DND-41 (cell line): ENCODE data around the gene ACAD11.
"Not testable (repeated sequence)": the region's sequence is repeated elsewhere in the genome, so short reads cannot be mapped to it uniquely, and the experiment has no call there.

Experiments
- ATAC-seq: fragments of 200-7000 bp; cut with Tn5 transposase; 3 replicates; pipeline ENCODE4 v1.9.1; 2021; ENCODE audit warnings: low read depth; ENCODE audit not compliant: insufficient read depth
- DNase-seq: peaks from one replicate; pipeline ENCODE4 v3.0.0-alpha.2; 2020
- H2AFZ ChIP-seq: 2 replicates; pipeline ENCODE4 v1.6.0; 2012; ENCODE audit warnings: low read depth, low read length
- H3K27ac ChIP-seq: 2 replicates; pipeline ENCODE4 v1.5.1; 2012; ENCODE audit warnings: low read length, inconsistent platforms
- H3K27me3 ChIP-seq: fragments of 200-600 bp; sonication (generic); 2 replicates; pipeline ENCODE4 v1.6.0; 2012; ENCODE audit warnings: low read length, mild to moderate bottlenecking, inconsistent platforms; ENCODE audit not compliant: insufficient read depth, poor library complexity
- H3K36me3 ChIP-seq: 2 replicates; pipeline ENCODE4 v1.5.1; 2012; ENCODE audit warnings: low read length, inconsistent platforms; ENCODE audit not compliant: insufficient read depth
- H3K4me1 ChIP-seq: 2 replicates; pipeline ENCODE4 v1.5.1; 2012; ENCODE audit warnings: mild to moderate bottlenecking, low read length; ENCODE audit not compliant: insufficient read depth
- H3K4me2 ChIP-seq: 2 replicates; pipeline ENCODE4 v1.6.0; 2012; ENCODE audit warnings: mild to moderate bottlenecking, moderate library complexity, low read length, inconsistent platforms; ENCODE audit not compliant: insufficient read depth
- H3K4me3 ChIP-seq, 2 experiments: fragments of 200-600 bp in 1 of 2; shearing (Covaris generic) in 1 of 2; 2 replicates each; pipeline ENCODE4 v1.5.1; 2012 to 2016; ENCODE audit warnings: inconsistent platforms in 2 of 2, low read length in 2 of 2, mild to moderate bottlenecking in 2 of 2, low read depth in 1 of 2, moderate library complexity in 1 of 2
- H3K79me2 ChIP-seq: 2 replicates; pipeline ENCODE4 v1.6.0; 2012; ENCODE audit warnings: low read length, inconsistent platforms; ENCODE audit not compliant: insufficient read depth
- H3K9ac ChIP-seq: 2 replicates; pipeline ENCODE4 v1.6.0; 2012; ENCODE audit warnings: low read depth, mild to moderate bottlenecking, inconsistent platforms, low read length, moderate library complexity
- H3K9me3 ChIP-seq: 2 replicates; pipeline ENCODE4 v1.5.1; 2012; ENCODE audit warnings: low read length, moderate library complexity, mild to moderate bottlenecking, inconsistent platforms; ENCODE audit not compliant: insufficient read depth, severe bottlenecking
- H4K20me1 ChIP-seq: 2 replicates; pipeline ENCODE4 v1.6.0; 2012; ENCODE audit warnings: low read length; ENCODE audit not compliant: insufficient read depth
- EZH2 ChIP-seq: IDR thresholded peaks from 3 replicates; pipeline ENCODE4 v1.6.1; 2012; ENCODE audit warnings: borderline replicate concordance, low read depth, mild to moderate bottlenecking, moderate library complexity, low read length, inconsistent platforms; ENCODE audit not compliant: severe bottlenecking
- TF ChIP-seq, protein P1 (sequence below): IDR thresholded peaks from 2 replicates; pipeline ENCODE4 v1.5.1; 2012; ENCODE audit warnings: borderline replicate concordance, low read length, moderate library complexity, mild to moderate bottlenecking; ENCODE audit not compliant: poor library complexity, severe bottlenecking; ENCODE audit errors: extremely low read depth

ACAD11 gene

DNA sequence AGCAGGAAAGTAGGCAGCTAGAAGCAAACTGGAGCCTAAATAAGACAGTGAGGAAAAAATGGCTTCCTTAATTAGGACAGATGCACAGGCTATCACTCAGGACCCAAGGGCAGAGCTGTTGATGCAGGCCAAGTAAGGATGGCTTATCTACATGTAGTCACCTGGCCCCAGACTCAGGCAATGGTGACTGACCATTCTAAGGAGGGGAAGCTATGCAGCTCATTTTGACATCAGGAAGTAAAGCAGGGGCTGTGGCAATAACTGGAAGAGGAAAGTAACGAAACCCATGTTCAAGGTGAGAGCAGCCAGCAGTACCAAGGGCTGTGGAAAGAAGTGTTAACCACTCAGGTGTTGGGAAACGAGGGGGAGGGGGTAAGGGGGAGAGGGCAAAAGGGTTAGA is 16.2 kb downstream of the ACAD11 start:
- TF ChIP-seq EZH2 = no peak
- TF ChIP-seq, protein P1, sequence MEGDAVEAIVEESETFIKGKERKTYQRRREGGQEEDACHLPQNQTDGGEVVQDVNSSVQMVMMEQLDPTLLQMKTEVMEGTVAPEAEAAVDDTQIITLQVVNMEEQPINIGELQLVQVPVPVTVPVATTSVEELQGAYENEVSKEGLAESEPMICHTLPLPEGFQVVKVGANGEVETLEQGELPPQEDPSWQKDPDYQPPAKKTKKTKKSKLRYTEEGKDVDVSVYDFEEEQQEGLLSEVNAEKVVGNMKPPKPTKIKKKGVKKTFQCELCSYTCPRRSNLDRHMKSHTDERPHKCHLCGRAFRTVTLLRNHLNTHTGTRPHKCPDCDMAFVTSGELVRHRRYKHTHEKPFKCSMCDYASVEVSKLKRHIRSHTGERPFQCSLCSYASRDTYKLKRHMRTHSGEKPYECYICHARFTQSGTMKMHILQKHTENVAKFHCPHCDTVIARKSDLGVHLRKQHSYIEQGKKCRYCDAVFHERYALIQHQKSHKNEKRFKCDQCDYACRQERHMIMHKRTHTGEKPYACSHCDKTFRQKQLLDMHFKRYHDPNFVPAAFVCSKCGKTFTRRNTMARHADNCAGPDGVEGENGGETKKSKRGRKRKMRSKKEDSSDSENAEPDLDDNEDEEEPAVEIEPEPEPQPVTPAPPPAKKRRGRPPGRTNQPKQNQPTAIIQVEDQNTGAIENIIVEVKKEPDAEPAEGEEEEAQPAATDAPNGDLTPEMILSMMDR = no peak
- H3K36me3 ChIP-seq = peaks cover 11% of the 10 kb centered on the region
- H4K20me1 ChIP-seq = no peaks in the 10 kb centered on the region
- H3K4me1 ChIP-seq = no peaks in the 10 kb centered on the region
- no peaks in the 10 kb centered on the region for H3K27me3 ChIP-seq
- H3K9ac ChIP-seq = no peak overlapping the region
- no peak overlapping the region for H3K27ac ChIP-seq
- H3K9me3 ChIP-seq = no peaks in the 10 kb centered on the region
- H3K4me3 ChIP-seq = no peak overlapping the region
- H3K4me2 ChIP-seq = no peak overlapping the region
- H3K79me2 ChIP-seq = no peaks in the 10 kb centered on the region
- ATAC-seq (no peak), DNase-seq (no peak)
- no peak overlapping the region for H2AFZ ChIP-seq

DNA sequence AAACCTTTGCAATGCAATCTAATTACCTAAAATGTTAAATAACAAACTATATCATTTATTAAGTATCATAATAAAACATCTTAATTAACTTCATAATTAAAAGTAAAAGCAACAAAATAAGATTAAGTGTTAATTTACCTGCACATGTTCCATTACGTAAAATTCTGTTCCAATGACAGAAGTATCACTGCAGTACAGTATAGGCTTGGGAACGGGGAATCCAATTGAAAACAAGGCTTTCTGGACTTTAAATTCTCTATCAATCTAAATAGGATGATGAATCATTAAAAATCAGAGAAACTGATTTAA is 17.1 kb downstream of the ACAD11 start:
- H3K9ac ChIP-seq = no peak overlapping the region
- no peak overlapping the region for H3K4me3 ChIP-seq
- H3K27ac ChIP-seq = no peak overlapping the region
- TF ChIP-seq, protein P1 = no peak
- TF ChIP-seq EZH2 = no peak
- no peaks in the 10 kb centered on the region for H3K27me3 ChIP-seq
- H3K79me2 ChIP-seq = no peaks in the 10 kb centered on the region
- H2AFZ ChIP-seq = no peak overlapping the region
- no peak overlapping the region for H3K4me2 ChIP-seq
- H4K20me1 ChIP-seq = no peaks in the 10 kb centered on the region
- no peaks in the 10 kb centered on the region for H3K4me1 ChIP-seq
- DNase-seq (no peak), ATAC-seq (no peak)
- H3K9me3 ChIP-seq = no peaks in the 10 kb centered on the region
- H3K36me3 ChIP-seq = peaks cover 12% of the 10 kb centered on the region

DNA sequence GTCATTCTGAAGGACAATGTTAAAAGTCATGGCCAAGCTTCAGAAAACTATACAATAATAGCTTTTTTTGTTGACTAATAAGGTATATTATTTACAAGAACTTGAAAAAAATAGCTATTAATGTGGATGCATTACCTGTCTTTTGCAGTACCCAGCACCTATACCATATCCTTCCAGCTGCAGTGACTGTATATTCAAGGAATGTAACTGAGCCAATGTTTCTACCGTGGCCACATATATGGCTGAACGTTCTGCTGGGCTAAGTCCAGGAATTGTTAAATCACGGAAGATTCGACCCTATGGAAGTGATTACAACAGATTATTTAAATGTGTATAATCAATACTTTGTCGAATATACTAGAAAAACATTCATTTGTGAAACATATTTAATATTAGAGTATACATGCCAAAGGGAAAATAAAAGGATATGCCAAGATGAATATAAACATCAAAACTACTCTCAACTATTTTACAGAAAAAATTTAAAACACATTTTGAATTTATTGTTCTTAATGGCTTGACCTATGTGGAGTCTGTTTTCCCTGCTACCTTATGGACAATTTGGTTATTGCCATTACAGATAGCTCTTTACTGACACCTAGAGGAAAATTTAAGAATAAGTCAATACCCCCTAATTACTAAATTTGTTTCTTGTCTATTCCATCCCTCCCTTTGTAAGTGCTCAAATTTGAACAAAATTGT is 17.6 kb downstream of the ACAD11 start:
- no peak overlapping the region for H2AFZ ChIP-seq
- H3K27ac ChIP-seq = no peak overlapping the region
- H4K20me1 ChIP-seq = no peaks in the 10 kb centered on the region
- no peak overlapping the region for H3K4me2 ChIP-seq
- no peaks in the 10 kb centered on the region for H3K27me3 ChIP-seq
- no peak for TF ChIP-seq EZH2
- TF ChIP-seq, protein P1 = peak; percentile 74
- DNase-seq (no peak), ATAC-seq (peak; percentile 64)
- H3K4me3 ChIP-seq = no peak overlapping the region
- H3K4me1 ChIP-seq = no peaks in the 10 kb centered on the region
- peaks cover 12% of the 10 kb centered on the region for H3K36me3 ChIP-seq
- no peaks in the 10 kb centered on the region for H3K9me3 ChIP-seq
- no peak overlapping the region for H3K9ac ChIP-seq
- H3K79me2 ChIP-seq = no peaks in the 10 kb centered on the region

DNA sequence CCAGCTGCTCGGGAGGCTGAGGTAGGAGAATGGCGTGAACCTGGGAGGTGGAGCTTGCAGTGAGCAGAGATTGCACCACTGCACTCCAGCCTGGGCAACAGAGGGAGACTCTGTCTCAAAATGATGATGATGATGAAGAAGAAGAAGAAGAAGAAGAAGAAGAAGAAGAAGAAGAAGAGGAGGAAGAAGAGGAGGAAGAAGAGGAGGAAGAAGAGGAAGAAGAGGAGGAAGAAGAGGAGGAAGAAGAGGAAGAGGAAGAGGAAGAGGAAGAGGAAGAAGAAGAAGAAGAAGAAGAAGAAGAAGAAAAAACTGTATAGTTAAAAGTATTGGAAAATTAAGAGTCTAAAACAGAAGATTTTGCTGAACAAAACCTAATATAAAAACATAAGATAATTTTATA is 18.2 kb downstream of the ACAD11 start:
- not testable (repeated sequence) for ATAC-seq, H4K20me1 ChIP-seq, H3K27me3 ChIP-seq, H3K79me2 ChIP-seq, H2AFZ ChIP-seq, H3K27ac ChIP-seq, H3K4me2 ChIP-seq, H3K9me3 ChIP-seq, H3K4me1 ChIP-seq, DNase-seq, H3K9ac ChIP-seq, H3K4me3 ChIP-seq
- H3K36me3 ChIP-seq = peaks cover 12% of the 10 kb centered on the region
